C1 segment of cervical spinal cord (tissue), 14 donors: Measurements from ENCODE around the gene IL36G.

Experiments used
- DNase-seq, 14 donors: peaks; one replicate each; lab custom pipeline; 2025; lab: John Stamatoyannopoulos, UW

IL36G gene

DNA sequence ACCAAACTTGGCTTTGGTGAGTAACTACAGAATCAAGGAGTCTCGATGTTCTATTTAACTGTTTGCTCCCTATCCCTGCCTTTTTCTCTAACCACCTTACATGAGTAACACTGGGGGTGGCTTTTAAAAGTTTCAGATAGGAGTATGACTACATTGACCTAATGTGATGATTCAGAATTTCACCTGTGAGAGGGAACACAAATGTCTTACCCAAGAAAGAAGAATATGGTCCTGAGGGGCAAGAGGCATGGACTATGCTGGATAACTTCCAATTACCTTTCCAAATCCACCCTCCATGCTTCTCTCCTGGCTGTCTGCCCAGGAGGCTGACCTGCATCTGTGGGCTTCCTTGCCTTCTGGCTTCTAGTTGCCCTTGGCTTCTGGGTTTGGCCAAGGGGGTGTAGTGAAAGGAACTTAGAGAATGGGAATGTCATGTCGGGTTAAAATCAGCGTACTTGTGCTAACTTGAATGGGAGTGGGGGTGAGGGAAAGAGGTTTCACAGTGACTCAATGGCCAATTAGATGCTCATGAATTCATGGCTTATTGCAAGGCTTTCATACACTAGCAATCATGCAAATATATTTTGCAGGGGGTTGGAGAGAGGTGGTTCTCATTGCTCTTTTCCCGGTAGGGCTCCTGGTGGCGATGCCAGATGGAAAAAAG lies 5.3 kb upstream of the IL36G start:
- DNase-seq: no peak

DNA sequence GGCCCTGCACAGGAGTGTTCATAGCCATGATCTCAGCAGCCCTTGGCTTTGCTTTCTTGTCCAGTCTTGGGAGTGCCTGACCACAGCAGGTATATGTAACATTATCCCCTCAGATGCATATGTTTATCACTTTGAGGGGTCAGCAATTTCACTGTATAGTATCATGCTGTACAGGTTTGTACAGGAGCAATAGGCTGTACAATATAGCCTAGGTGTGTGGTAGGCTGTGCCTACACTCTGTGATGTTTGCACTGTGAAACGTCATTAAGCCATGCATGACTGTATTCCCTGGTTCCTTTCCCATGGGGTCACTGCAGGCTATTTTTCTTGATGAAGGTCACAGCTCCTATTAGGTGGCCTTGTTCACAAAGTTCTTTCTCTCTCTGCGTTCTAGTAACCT lies 4.7 kb upstream of the IL36G start:
- DNase-seq: no peak

DNA sequence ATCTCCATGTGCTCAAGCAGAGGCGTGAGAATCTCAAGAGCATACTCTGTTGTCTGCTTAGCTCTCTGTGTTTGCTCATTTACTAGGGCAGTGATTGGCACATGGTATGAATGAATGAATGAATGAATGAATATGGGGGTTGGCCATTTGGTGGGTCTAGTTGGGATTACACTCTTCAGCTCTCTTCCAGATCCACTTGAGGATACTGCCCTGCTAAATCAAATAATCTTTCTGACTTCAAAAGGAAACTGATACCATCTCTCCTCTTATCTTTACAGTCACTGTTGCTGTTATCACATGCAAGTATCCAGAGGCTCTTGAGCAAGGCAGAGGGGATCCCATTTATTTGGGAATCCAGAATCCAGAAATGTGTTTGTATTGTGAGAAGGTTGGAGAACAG lies 1.9 kb downstream of the IL36G start:
- no peak for DNase-seq

DNA sequence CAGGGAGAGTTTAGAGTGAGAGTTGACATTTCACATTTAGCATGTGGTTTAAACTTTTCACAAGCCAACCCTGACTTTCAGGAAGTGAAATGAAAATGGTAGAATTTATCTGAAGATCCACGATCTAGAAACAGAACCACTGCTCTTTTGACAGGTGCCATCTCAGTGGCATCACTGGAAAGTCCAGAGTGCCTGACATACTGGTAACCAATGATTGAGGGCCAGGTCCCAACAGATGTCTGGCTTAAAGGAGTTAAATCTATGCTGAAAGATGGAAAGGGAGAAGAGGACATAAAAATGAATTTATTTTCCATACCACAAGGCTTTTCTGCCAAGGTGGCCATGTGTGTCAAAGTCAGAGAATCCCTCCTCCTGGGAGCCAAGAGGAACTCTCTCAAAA lies 2.7 kb downstream of the IL36G start:
- no peak for DNase-seq

DNA sequence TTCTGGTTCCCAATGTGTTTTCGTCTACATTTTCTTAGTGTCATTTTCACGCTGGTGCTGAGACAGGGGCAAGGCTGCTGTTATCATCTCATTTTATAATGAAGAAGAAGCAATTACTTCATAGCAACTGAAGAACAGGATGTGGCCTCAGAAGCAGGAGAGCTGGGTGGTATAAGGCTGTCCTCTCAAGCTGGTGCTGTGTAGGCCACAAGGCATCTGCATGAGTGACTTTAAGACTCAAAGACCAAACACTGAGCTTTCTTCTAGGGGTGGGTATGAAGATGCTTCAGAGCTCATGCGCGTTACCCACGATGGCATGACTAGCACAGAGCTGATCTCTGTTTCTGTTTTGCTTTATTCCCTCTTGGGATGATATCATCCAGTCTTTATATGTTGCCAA lies 7.3 kb downstream of the IL36G start:
- no peak for DNase-seq

DNA sequence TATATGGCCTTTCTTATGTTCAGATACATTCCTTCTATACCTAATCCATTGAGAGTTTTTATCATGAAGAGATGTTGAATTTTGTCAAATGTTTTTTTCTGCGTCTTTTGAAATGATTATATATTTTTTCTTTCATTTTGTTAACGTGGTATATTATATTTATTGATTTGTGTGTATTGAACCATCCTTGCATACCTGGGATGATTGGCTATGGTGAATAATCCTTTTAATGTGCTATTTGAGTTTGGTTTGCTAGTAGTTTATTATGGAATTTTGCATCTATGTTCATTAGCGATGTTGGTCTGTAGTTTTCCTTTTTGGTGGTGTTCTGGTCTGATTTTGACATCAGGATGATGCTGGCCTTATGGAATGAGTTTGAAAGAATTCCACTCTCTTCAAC lies 11.8 kb downstream of the IL36G start:
- no peak for DNase-seq

DNA sequence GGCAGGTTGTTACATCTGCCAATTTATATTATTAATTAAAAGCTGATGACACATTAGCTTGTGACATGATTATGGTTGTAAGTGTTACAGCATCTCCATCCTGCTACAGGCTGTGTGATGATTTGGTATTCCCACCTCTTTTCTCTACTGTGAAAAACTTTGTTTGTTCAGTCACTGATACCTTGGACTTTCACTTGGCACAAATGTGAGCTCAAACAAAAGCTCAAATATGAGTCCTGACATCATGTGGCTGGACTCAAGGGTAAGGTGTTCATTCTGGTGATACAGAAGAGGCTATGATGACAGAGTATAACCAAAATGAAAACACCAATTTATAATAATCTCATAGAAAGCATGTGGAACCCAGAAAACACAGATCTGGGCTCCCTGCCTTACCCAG lies 16.0 kb downstream of the IL36G start:
- no peak for DNase-seq

DNA sequence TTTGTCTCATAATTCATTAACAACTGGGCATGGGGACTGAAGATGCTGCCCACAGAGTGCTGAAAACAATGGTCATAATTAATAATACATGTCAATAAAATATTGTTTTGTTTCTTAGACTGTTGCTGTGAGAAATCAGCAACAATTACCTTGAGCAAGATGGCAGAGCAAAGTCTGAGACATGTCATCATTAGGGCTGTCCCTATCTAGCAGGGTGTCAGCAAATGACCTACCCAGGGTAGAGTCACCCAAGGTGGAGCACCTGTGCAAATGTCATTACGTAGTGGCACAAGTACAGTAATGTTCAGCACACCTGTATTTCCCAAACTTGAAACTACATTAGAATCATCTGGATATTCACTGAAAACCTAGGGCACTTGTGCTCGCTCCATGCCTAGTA lies 16.8 kb downstream of the IL36G start:
- DNase-seq: no peak

DNA sequence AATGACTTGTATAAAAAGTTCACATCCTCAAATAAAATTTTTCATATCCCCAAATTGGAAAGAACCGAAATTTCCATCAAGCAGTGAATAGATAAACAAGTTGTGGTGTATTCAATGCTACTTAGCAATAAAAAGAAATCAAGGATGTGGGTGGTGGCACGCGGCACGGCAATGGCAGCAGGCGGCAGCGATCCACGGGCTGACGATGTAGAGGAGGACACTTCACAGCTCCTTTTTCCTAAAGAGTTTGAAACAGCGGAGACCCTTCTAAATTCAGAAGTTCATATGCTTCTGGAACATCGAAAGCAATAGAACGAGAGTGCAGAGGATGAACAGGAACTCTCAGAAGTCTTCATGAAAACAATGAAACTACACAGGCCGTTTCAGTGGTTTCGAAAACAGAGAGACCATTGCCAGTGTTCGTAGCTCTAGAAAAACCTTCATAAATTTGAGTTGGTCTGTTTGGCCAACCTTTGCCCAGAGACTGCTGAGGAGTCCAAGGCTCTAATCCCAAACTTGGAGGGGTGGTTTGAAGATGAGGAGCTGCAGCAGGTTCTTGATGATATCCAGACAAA lies 17.6 kb downstream of the IL36G start:
- no peak for DNase-seq

DNA sequence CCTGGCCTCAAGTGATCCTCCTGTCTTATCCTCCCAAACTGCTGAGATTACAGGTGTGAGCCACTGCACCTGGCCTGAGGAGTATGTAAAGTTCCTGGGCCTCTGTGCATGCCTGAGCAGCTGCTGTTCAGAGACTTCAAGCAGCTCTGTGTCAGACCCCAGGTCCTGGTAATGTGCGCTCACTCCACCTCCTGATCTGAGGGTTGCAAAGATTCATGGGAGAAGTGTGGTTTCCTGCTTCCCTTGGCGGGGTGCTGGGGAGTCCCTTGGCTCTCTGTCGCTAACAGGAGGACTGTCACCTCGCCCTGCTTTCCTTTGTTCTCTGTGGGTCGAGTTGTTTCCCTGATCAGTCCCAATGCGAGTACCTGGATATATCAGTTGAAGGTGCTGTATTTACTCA lies 18.8 kb downstream of the IL36G start:
- DNase-seq: no peak

DNA sequence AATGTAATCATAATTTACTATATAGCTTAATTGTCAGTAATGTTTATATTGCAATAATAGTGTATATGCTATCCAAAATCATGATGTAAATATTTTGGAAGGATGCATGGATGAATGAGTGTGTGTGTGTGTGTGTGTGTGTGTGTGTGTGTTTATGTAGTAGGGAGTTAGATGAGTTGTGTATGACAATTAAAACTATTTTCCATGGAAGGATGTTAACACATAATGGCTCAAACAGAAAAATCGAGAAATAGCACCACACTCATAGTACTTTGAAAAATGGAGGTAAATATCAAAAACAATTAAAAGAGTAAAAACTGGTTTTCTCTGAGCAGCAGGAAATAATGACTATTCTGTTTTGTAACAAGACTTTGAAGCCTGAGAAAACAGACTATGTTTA lies 19.3 kb downstream of the IL36G start:
- DNase-seq: no peak

DNA sequence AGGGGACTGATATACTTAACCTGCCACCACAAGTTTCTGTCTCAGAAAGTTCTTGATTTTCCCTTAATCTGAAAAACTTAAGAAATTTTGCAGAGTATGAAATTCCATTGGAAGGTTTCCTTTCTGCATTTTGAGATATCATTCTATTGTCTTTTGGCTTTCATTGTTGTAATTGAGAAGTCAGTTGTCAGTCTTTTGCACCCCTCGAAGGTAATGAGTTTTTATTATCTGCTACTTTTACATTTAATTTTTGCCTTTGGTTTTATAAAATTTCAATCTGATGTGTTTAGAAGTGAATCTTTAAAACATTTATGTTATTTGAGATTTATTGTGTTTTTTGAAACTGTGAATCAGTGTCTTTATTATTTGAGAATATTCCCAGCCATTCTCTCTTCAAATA lies 22.6 kb downstream of the IL36G start:
- no peak for DNase-seq

DNA sequence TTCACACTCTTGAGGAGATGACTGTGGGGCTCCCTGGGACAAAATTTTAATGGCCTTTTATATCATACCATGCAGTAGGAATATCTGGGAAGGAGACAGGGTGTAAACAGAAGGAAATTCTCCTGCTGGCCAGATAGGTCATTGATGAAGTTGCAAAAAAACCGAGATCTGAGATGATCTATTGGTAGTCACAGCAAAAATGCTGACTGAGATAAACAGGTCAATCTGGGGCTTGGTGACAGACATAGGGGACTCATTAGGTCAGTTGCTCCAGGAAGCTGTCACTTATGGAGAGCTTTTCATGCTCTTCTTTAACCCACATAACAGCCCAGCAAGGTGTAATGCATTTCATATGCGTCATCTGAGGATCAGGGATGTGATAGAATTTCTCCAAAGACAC lies 24.9 kb downstream of the IL36G start:
- DNase-seq: no peak

DNA sequence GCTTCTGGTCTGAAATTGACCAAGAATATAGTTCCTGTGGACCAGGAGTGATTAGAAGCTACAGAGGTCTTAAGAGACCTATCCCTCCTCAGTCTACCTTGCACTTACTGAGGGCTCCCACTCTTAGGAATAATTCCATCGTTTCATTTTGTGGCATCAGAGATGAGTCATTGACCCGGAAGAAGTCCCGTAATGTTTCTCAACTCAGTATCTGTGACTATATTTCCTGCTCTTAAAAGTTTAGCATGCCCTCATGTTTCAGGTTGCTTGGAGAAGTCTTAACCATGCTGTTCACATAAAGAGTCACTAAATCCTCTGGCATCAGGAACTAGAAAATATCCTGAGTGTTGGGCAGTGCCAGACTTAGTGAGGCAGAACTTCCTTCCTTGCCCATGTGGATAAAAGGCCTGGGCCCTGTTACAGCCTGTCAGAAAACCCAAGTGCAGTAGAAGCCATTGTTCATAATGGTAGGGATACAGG lies 27.3 kb downstream of the IL36G start, which contains the start of gene IL36A:
IL36A (plus strand) TSS at position 430 of the 480 bp plus-strand sequence. CDS start 413 bp downstream, outside the sequence.
- DNase-seq: no peak

DNA sequence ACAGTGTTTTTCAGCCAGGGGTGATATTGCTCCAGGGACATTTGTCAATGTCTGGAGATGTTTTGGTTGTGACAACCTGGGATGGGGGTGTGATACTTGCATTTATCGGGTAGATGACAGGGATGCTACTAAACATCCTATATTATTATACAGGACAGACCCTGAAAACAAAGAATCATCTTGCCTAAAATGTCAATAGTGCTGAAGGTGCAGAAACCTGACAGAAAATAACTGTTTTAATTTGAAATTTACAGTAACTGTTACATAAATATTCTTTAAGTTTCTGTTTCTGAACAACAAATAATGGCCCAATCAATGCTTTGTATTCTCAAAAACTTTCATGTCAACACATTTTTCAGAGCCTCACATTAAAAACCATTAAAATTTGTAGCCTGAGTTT lies 29.4 kb downstream of the IL36G start:
- DNase-seq: no peak

DNA sequence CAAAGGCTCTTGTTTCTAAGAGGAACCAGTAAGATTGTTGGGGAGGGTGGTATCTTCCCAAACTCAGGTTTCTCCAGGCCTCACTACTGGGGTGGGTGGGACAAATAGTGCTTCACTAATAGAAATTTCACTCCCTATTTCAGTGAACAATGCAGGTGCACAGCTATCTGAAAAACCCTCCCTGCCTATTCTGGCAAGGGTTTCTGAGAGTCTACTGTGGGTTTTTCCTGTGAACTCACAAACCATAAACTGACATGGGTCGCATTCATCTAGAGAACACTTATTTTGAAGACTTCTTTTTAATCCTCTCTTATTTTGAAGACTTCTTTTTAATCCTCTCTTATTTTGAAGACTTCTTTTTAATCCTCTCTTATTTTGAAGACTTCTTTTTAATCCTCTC lies 31.8 kb downstream of the IL36G start:
- DNase-seq: no peak

DNA sequence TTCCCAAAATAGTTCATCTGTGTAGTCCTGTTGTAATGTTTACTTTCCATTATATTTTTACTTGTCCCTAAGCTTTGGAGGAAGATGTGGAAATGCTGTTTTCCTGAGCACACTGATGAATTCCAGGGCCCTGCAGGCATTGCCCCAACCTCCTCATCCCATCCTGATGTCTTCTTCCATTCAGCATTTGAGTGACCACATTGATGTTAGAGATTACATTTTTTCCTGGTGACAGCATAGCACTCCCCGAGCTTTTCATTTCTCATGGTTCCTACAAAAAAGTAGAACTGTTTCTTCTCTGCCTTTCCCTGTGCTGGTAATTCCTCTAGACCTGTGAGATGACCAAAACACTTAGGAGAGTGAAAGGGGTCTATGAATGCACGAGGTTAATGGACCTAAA lies 32.3 kb downstream of the IL36G start:
- DNase-seq: no peak

DNA sequence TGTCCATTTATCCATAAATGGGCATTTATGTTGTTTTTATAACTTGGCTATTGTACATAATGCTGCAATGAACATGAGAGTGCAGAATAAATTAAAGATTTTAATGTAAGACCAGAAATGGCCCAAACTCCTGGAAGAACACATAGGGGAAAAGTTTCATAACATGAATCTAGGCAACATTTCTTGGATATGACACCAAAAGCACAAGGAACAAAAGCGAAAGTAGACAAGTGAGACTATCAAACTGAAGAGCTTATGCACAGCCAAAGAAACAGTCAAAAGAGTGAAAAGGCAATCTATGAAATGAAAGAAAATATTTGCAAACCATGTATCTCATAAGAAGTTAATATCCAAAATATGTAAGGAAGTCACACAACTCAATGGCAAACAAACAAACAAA lies 33.3 kb downstream of the IL36G start:
- no peak for DNase-seq

DNA sequence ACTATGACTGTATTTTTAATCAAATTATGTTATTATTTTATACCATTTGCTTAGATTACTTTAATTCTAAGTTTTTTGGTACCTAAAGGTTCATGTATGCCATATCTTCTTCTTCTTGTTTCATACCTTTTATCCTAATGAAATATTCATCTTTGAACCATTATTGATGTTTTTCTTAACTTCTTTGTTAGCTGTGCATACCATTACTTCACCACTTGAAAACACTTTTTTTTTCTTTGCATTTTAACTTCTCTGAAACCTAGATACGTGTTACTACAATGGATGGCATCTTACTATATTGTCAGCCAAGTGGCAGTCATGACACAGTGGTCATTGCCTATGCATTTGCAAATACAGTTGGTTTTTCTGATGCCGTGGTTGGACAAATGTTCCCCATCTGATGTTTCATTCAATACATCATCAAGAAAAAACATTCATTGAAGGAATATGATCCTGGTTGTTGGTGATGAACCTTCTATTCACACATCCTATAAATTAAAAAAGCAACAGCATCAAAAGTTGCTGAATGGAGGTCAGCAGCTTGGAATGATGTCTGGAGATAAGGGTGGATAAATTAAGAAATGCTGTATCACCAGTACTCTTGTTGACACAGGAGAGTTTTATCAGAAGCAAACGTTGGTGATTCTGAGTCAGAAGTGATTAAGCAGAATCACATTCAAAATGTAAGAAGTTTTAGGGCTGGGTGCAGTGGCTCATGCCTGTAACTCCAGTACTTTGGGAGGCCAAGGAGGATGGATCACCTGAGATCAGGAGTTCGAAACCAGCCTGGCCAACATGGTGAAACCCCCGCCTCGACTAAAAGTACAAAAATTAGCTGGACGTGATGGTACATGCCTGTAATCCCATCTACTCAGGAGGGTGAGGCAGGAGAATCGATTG lies 34.9 kb downstream of the IL36G start:
- no peak for DNase-seq

DNA sequence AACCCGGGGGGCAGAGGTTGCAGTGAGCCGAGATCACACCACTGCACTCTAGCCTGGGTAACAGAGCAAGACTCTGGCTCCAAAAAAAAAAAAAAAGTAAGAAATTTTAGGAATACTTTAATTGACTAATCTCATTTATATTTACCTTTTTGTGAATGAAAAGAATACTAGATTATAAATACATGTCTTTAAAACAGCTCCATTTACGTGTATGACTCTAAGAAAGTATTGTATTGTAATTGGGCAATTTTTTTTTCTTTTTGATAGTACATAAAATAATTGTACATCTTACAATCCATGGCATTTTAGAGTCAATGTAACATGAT lies 35.5 kb downstream of the IL36G start:
- DNase-seq: no peak

DNA sequence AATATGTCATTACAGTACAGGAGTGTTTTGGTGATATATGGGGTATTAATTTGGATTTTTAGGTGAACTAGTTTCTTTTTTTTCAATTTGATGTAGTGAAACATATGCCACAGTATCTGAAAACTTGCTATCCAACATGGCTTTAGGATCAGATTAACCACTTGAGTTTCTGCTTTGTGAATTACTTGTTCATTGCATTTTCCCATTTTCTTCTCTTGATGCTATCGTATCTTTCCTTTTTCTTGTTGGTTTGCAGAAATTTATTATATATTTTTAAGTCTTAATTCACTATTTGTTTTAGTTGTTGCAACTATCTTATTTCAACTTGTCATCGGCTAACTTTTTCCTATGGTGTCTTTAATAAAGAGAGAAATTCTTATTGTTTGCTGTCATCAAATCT lies 36.3 kb downstream of the IL36G start:
- no peak for DNase-seq

DNA sequence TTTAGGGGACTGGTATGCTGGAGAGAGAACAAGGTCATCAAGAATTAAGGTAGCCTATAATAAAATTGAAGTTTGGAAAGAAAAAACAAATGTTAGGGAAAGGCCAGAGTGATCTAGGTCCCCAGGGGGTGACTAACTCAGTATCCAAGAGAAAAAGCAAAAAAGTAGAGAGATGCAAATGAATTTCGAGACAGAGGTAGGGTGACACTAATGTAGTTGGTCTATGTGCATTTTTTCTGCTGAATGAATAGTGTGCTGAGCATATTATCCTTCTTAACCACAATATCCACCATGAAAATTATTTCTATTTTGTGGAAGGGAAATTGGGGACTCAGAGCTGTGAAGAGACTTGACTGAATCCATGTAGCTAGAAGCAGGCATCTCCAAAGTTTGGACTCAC lies 37.2 kb downstream of the IL36G start:
- DNase-seq: no peak

DNA sequence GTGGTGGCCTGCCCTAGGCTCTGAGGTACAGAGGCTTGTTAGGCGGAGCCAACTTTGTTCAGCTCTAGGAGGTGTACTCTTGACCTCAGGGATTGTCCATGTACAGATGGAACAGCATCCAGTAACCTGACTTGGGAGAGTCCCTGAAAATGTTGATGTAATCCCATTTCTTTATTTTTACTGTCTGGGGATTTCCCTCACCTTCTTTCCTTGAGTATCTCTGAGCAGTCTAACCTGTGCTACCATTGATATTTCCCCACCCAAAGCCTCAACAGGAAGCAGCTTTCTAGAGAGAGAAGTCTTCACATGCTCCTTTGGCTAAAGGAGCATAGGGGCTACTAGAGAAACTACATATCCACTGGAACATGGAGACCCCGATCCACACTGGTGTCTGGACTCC lies 37.8 kb downstream of the IL36G start:
- DNase-seq: no peak
